Gastroesophageal sphincter (tissue), 4 donors: ENCODE data around the gene EIF6. TPM values are rescaled to one million over a fixed set of nuclear protein-coding genes. Genes with fewer than 3 reads are reported as not detected.
A peak's percentile ranks its signal among the peaks of the same experiment; 100 is the strongest.
"Not testable (repeated sequence)": the region's sequence is repeated elsewhere in the genome, so short reads cannot be mapped to it uniquely, and the experiment has no call there.

Experiments
- ATAC-seq: fragments of 150-250 bp; one replicate; pipeline ENCODE4 v1.9.1; 2016; ENCODE audit warnings: mild to moderate bottlenecking, moderate library complexity
- H3K27ac ChIP-seq, 4 donors: fragments of 200-600 bp; sonication (generic) in 3 of 4; 1 replicate in 3 of 4; 2 replicates in 1 of 4; pipeline ENCODE4 v1.5.1; 2016 to 2019
- H3K27me3 ChIP-seq: fragments of 200-600 bp; sonication (generic); one replicate; pipeline ENCODE4 v1.5.1; 2019
- H3K36me3 ChIP-seq, 2 donors: fragments of 200-600 bp; sonication (generic); one replicate each; pipeline ENCODE4 v1.5.1; 2019; ENCODE audit warnings: control low read depth in 1 of 2
- H3K4me1 ChIP-seq, 3 donors: fragments of 200-600 bp; sonication (generic); 1 replicate in 2 of 3; 2 replicates in 1 of 3; pipeline ENCODE4 v1.5.1; 2016 to 2019; ENCODE audit warnings: control low read depth in 2 of 3
- H3K4me3 ChIP-seq, 2 donors: fragments of 200-600 bp; sonication (generic); one replicate each; pipeline ENCODE4 v1.5.1; 2019; ENCODE audit warnings: mild to moderate bottlenecking in 1 of 2, moderate library complexity in 1 of 2
- H3K9me3 ChIP-seq, 3 donors: fragments of 200-600 bp; sonication (generic); one replicate each; pipeline ENCODE4 v1.5.1; 2017 to 2019; ENCODE audit warnings: control low read depth in 2 of 3
- EP300 ChIP-seq: sonication (generic); formaldehyde crosslinking; IDR thresholded peaks from one replicate; pipeline ENCODE4 v1.6.1; 2017; ENCODE audit warnings: antibody characterized with exemption, mild to moderate bottlenecking
- POLR2A ChIP-seq, 2 donors: fragments of 450-650 bp; IDR thresholded peaks; one replicate each; pipeline ENCODE4 v1.6.1; 2017; ENCODE audit warnings: antibody characterized with exemption in 2 of 2, mild to moderate bottlenecking in 2 of 2, moderate library complexity in 1 of 2
- POLR2AphosphoS5 ChIP-seq: sonication (generic); formaldehyde crosslinking; IDR thresholded peaks from one replicate; pipeline ENCODE4 v1.6.1; 2017; ENCODE audit warnings: antibody characterized with exemption
- WGBS, 2 donors: methylation state at CpG; one replicate each; pipeline ENCODE4 v1.1.5; 2018; ENCODE audit warnings: low coverage in 1 of 2; 5-methylcytosine and 5-hydroxymethylcytosine counted together
- total RNA-seq, 4 donors: library from RNA; depleted of rRNA; stranded (reverse); fragments of >200 nt; gene quantifications; one replicate each; pipeline ENCODE4 v1.1.0, GENCODE V29; 2016
- TF ChIP-seq, protein P1 (sequence below), 4 experiments: fragments of 200-600 bp in 2 of 4; fragments of 450-650 bp in 2 of 4; sonication (generic) in 1 of 4; IDR thresholded peaks; one replicate each; pipeline ENCODE4 v1.5.1; 2017 to 2019; ENCODE audit warnings: antibody characterized with exemption in 4 of 4, mild to moderate bottlenecking in 2 of 4, moderate library complexity in 2 of 4

Gene EIF6
- total RNA-seq, 4 donors from 2014 or later: 66.0 to 92.4 (median 80.8) TPM

- H3K9me3 ChIP-seq: no peaks in the 10 kb centered on the region
- no CpG with 5 or more reads among the region's 6 CpGs for WGBS, 2 donors
- peaks cover 0 to 18% of the 10 kb centered on the region in 2 donors for H3K36me3 ChIP-seq
- peaks cover 0 to 22% (median 11%) of the 10 kb centered on the region in 3 donors for H3K4me1 ChIP-seq
- H3K4me3 ChIP-seq: no peak overlapping the region
- no peaks in the 10 kb centered on the region for H3K27me3 ChIP-seq
- TF ChIP-seq POLR2AphosphoS5 (no peak), EP300 (no peak), POLR2A (IDR thresholded peaks at IDR 0.05) (no peak)
- TF ChIP-seq, protein P1, sequence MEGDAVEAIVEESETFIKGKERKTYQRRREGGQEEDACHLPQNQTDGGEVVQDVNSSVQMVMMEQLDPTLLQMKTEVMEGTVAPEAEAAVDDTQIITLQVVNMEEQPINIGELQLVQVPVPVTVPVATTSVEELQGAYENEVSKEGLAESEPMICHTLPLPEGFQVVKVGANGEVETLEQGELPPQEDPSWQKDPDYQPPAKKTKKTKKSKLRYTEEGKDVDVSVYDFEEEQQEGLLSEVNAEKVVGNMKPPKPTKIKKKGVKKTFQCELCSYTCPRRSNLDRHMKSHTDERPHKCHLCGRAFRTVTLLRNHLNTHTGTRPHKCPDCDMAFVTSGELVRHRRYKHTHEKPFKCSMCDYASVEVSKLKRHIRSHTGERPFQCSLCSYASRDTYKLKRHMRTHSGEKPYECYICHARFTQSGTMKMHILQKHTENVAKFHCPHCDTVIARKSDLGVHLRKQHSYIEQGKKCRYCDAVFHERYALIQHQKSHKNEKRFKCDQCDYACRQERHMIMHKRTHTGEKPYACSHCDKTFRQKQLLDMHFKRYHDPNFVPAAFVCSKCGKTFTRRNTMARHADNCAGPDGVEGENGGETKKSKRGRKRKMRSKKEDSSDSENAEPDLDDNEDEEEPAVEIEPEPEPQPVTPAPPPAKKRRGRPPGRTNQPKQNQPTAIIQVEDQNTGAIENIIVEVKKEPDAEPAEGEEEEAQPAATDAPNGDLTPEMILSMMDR (IDR thresholded peaks at IDR 0.05): no peak
- no peak for ATAC-seq
- H3K27ac ChIP-seq: no peak overlapping the region
These were observed 24.1 kb downstream of the EIF6 start for GRCh38 chr20:35260426-35260825.

DNA sequence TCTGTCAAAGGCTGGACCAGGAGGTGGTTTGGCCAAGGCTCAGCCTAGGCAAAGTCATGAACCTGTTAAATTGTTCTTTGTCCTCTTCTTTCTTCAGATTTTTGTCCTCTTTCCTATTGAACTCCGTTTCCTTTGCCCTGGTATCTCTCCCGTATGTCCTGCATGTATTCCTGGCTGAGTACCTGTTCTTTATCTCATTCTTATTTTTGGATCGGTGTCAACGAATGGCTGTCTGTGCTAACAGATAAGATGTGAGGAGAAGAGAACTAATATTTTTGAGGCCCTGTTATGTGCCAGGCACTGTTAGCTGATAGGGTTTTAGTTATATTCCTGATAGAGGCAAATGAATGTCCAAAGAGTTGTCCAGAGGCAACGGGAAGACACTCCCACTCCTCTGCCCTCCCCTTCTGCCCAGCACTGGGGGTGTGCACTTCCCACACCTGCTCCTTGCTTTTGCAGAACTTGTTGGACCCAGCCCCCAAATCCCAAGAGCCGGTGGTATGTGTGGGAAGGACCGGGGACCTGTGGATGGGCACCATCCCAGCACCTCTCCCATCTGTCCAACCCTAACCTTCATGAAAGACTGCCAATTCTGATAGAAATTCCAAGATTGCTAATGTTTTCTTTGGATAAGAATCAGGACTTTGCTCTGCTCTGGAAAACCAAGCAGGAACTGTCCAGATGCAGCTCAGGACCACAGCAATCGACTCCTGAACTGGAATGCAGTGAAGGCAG is 27.2 kb downstream of the EIF6 start:
- no peaks in the 10 kb centered on the region for H3K27me3 ChIP-seq
- ATAC-seq: no peak
- H3K4me3 ChIP-seq: no peak overlapping the region
- 63 to 74% methylated on average over 3 to 6 of the region's 8 CpGs for WGBS, 2 donors
- H3K27ac ChIP-seq: no peak overlapping the region
- H3K9me3 ChIP-seq: no peaks in the 10 kb centered on the region
- no peaks in the 10 kb centered on the region for H3K4me1 ChIP-seq
- TF ChIP-seq, protein P1 (IDR thresholded peaks at IDR 0.05): no peak
- TF ChIP-seq POLR2A (IDR thresholded peaks at IDR 0.05) (no peak), EP300 (no peak), POLR2AphosphoS5 (no peak)
- peaks cover 0 to 28% of the 10 kb centered on the region in 2 donors for H3K36me3 ChIP-seq

DNA sequence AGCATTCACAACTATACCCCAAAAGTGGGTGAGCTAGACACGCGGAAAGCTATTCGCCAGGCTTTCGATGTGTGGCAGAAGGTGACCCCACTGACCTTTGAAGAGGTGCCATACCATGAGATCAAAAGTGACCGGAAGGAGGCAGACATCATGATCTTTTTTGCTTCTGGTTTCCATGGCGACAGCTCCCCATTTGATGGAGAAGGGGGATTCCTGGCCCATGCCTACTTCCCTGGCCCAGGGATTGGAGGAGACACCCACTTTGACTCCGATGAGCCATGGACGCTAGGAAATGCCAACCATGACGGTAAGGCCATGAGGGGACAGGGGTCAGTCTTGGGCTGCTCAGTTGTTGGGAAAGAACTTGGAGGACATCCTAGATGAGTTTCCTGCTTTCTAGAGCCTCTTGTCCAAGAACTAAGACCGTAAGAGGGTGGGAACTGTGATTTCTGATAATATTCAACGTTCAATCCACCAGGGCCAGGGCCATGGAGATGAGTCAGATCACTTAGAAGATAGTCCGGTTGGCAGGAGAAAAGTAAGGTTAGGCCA is 30.0 kb downstream of the EIF6 start:
- Histone ChIP-seq H3K4me3 (no peak overlapping the region), H3K36me3 (peaks cover 0 to 26% of the 10 kb centered on the region in 2 donors), H3K4me1 (no peaks in the 10 kb centered on the region), H3K27ac (no peak overlapping the region), H3K9me3 (no peaks in the 10 kb centered on the region), H3K27me3 (no peaks in the 10 kb centered on the region)
- 77 to 94% methylated on average over 6 to 10 of the region's 12 CpGs for WGBS, 2 donors
- TF ChIP-seq POLR2A (IDR thresholded peaks at IDR 0.05): no peak
- no peak for TF ChIP-seq EP300
- TF ChIP-seq, protein P1 (IDR thresholded peaks at IDR 0.05): no peak
- TF ChIP-seq POLR2AphosphoS5: no peak
- peak; percentile 66 for ATAC-seq

GRCh38 chr20:35253010-35253409 is 31.6 kb downstream of the EIF6 start:
- Histone ChIP-seq H3K4me3 (no peak overlapping the region), H3K27ac (no peak overlapping the region), H3K27me3 (no peaks in the 10 kb centered on the region), H3K9me3 (no peaks in the 10 kb centered on the region), H3K4me1 (no peaks in the 10 kb centered on the region), H3K36me3 (peaks cover 0 to 31% of the 10 kb centered on the region in 2 donors)
- TF ChIP-seq, protein P1 (IDR thresholded peaks at IDR 0.05): no peak
- no peak for ATAC-seq
- WGBS, 2 donors: 50 to 70% methylated on average over 2 of the region's 3 CpGs

DNA sequence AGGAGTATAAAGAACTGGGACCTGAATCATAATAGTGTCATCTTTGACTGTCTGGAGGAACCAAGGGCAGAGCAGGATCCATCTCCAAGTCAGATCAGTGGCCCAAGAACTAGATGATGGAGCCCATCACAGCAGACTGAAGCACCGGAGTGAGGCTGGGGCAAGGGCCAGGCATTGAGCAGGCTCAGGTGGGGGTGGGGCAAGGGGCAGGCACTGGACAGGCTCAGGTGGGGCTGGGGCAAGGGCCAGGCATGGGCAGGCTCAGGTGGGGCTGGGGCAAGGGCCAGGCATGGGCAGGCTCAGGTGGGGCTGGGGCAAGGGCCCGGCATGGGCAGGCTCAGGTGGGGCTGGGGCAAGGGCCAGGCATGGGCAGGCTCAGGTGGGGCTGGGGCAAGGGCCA is 32.0 kb downstream of the EIF6 start:
- H3K4me3 ChIP-seq, H3K27ac ChIP-seq, H3K9me3 ChIP-seq, H3K27me3 ChIP-seq, H3K4me1 ChIP-seq, ATAC-seq: not testable (repeated sequence)
- peaks cover 0 to 31% of the 10 kb centered on the region in 2 donors for H3K36me3 ChIP-seq
- WGBS, 2 donors: no CpG with 5 or more reads among the region's 2 CpGs
